Astrocyte of the hippocampus (primary cell): ENCODE results near the gene DDX1.
"Not testable (repeated sequence)": the region's sequence is repeated elsewhere in the genome, so short reads cannot be mapped to it uniquely, and the experiment has no call there.

ENCODE experiments used
- DNase-seq: peaks from one replicate; pipeline ENCODE4 v3.0.0; 2011; ENCODE audit warnings: low read depth, low spot score

DDX1 gene

DNA sequence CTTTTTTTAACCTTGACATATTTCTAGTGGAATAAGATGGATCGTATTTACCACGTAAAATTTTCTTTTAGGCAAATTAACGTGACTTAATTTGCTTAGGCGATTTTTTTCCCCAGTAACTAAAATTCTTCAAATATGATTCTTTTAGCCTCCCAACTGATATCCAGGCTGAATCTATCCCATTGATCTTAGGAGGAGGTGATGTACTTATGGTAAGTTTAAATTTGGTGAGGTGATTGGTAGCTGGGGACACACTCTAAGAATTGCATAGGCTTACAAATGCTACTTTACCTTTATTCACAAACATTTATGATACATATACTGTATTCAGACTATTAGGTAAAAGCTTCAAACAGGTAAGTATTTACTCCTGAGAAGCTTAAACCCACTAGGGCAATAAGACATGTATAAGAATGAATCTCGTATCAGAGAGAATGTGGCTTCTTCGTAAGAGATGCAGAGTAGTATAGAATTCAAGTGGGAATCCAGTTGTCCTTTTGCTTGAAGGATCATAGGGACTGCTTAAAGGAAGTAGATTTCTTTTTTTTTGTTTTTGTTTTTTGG is 3.8 kb downstream of the DDX1 start:
- no peak for DNase-seq

DNA sequence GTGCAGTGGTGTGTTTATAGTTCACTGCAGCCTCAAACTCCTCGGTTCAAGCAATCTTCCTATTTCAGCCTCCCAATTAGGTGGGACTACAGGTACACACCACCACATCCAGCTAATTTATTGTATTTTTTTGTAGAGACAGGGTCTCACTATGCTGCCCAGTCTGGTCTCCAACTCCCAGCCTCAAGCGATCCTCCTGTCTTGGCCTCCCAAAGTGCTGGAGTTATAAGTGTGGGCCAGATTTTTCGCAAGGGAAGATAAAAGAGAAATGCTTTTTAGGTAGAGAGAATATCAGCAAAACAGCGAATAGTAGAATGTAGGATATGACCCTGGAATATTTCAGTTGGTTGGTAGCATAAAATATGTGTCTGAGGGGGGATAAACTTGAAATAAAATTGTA is 4.3 kb downstream of the DDX1 start:
- no peak for DNase-seq

DNA sequence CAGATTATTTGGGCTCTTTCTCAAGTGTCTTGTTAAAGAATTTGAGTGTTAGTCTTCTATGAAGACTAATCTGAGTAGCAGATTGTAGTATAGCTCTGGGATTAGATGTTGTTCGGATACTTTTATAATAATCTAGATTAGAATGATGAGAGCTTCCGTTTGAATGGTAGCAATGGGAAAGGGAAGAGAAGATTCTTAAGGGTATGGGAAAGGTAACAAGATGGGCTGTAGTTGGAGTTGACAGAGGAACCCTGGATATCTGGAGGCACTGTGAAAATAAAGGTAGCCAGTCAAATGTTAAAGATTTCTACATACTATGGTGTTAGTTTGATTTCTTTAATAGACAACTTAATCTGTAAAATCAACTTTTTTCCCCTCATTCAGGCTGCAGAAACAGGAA is 4.7 kb downstream of the DDX1 start:
- no peak for DNase-seq

DNA sequence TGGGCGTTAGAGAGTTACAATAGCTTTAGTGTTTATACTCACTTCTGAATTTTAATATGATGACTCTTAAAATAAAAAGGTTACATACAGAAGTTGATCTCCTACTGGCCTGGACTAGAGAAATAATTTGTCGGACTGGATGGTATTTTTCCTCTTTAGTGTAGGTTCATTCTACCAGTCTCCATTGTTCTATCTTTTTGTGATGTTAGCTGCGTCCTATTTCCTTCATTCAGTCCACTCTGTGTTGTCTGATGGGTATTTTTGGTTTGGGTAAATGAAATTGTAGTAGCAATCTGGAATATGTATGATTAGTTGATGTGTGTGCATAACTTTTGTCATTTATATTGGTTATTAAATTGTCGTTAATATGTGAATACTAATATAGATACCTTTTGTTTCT is 5.3 kb downstream of the DDX1 start:
- DNase-seq, result no peak

DNA sequence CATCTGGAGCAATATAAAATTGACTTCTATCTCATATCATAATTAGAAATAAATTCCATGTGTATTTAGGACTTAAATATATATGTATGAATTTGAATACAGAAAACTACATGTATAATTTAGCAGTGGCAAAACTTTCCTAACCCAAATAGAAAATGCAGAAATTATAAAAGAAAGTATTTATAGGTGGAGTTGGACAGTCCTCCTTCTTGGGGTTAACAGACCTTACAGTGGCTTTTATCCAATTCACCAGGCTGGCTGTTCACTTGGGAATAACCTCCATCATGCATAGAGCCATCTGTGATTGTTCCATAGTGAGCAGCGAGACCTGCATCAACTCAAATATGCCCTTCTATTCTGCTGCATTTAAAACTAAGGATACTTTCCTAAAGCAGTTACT is 8.3 kb downstream of the DDX1 start:
- no peak for DNase-seq

DNA sequence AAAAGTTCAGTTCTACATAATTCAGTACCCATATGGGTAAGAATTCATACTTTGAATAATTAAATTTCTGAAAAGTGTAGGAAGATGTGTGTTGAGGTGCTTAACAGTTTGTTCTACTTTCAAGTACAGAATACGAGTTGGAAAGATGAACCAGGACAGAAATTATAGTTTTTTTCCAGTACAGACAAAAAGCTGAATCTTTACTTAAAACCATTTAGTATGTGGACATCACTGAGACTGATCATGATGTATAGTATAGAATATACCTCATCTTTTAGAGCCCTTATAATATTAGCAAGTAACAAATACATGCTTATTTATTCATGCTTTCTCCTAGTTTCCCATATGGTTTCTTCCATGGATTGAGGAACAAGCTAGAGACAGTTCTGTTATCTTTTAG is 10.0 kb downstream of the DDX1 start:
- DNase-seq, result no peak

DNA sequence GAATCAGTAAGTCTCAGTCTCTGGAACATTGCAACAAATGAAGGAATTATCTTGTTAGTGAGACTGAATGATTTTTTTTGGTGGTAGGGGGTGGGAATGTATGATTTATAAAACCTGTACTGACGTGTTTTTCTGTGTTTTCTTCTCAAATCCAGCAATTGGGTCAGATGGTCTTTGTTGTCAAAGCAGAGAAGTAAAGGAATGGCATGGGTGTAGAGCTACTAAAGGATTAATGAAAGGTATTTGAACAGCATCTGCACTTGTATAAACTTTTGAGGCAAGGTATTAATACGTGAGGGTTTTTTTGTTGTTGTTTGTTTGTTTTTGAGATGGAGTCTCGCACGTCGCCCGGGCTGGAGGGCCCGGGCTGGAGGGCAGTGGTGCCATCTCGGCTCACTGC is 10.7 kb downstream of the DDX1 start:
- DNase-seq, result no peak

DNA sequence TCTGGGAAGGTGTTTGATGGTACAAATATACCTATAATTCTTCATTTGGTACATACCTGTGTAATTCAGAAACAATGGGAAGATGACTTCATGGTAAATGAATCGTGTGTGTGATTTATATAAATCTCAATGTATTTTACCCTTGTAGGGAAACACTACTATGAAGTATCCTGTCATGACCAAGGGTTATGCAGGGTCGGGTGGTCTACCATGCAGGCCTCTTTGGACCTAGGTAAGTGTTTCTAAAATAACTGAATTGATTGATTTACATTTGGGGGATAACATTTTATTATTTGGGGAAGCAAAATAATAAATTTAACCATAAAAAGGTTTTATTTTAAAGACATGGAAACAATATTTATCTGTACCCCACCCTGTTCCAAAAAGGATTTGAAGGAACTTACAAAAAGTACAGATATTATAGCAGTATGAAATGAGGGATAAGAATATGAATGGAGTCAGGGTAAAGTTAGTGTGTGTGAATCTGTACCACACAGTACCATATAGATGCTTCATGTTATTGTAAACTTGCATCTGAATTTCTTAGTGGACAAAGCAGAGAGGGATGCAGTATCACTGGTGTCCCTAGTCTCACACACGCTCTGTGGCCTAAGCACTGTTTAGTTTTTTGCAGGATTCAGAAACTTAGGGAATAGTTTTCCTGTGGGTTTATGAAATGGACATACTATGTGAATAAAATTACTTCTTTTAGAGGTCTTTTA is 11.5 kb downstream of the DDX1 start:
- no peak for DNase-seq

DNA sequence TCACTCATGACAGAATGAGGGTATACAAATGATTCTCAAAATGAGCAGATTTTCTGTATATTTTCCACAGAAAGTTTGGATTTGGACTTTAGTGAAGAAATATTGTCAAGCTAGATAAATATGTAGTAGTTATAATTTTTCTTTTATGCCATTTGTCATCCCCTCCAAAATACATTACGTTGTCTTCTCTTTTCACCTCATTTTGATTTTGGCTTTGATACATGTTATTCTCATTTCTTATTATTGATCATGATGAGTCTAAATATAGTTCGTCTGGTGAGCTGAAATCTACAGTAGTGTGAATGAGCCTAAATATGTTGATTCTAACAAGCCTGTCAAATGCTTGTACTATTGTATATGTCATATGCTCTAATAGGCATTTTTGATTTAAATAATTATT is 12.3 kb downstream of the DDX1 start:
- no peak for DNase-seq

DNA sequence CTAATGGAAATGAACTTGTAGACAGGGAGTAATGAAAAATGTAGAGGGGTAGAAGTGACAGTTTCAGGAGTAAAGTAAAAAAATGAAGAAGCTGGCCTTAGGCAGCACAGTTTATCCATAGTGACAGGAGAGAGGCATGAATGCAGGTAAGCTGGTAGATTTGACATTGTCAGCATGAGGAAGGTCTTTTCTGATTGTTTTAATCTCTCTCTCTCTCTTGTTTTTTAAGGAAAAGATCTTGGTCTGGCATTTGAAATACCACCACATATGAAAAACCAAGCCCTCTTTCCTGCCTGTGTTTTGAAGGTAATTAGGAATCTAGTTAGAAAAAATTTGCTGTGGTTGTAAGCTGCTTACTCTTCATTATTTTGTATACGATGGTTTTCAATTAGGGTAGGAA is 14.1 kb downstream of the DDX1 start:
- DNase-seq, result no peak

DNA sequence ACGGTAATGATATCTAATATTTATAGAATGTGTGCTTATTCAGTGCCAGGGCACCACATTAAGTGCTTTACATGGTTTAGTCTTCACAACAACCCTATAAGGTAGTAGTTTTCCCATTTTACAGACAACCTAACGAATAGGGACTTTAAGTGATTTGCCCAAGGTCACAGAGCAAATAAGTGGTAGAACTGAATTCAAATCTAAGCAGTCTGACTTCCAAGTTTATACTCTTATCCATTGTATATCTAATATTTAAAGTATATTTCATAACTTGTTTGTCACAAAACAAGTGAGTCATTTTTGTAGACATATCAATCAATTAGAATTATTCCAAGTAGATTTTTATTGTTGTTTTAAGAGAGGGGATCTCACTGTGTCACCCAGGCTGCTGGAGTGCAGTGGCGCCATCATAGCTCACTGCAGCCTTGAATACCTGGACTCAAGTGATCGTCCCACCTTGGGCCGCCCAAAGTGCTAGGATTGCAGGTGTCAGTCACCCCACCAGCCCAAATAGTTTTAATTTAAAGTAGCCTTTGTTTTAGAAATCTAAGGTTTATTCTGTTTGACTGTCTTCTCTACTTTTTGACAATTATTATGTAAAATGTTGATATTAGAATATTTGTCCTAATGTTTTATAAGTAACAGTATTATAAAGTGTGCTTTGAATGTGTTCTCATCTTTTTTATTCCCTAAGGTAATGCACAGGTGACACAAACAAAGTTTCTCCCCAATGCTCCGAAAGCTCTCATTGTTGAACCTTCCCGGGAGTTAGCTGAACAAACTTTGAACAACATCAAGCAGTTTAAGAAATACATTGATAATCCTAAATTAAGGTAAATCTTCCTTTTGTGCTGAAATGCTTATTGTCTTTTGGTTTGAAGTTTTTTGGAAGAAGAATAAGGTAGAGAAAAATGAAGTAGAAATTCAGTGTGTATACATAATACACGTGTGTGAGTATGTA is 15.1 kb downstream of the DDX1 start:
- DNase-seq, result no peak

DNA sequence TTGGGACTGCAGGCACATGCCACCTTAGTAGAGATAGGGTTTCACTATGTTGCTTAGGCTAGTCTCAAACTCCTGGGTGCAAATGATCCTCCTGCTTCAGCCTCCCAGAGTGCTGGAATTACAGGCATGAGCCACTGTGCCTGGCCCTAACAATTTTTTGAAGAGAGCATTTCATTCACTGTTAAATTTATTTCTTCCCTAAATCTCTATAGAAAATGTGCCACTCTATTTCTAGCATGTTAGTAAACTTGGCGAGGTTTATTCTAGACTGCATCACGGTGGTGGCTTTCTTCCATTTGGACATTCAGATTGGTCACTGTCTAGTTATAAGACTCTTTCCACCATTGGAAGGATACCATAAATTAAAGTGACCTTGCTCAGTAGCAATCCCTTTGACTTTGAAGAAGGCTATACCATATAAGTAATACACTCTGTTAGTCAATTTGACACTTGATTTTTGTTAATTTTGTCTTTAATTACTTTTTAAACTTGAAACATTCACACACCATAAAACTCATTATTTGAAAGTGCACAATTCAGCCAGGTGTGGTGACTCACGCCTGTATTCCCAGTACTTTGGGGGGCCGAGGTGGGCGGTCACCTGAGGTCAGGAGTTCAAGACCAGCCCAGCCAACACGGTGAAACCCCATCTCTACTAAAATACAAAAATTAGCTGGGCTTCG is 16.2 kb downstream of the DDX1 start:
- DNase-seq, result no peak

DNA sequence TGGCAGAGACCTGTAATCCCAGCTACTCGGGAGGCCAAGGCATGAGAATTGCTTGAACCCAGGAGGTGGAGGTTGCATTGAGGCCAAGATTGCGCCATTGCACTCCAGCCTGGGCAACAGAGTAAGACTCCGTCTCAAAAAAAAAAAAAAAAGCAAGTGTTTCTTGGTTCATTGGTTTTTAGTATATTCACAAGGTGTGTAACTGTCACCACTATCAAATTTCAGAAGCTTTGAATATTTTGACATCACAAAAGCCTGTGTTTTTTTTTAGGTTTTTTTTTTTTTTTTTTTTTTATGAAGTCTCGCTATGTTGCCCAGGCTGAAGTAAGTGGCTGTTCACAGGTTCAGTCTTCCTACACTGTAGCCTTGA is 16.7 kb downstream of the DDX1 start:
- DNase-seq, result no peak

DNA sequence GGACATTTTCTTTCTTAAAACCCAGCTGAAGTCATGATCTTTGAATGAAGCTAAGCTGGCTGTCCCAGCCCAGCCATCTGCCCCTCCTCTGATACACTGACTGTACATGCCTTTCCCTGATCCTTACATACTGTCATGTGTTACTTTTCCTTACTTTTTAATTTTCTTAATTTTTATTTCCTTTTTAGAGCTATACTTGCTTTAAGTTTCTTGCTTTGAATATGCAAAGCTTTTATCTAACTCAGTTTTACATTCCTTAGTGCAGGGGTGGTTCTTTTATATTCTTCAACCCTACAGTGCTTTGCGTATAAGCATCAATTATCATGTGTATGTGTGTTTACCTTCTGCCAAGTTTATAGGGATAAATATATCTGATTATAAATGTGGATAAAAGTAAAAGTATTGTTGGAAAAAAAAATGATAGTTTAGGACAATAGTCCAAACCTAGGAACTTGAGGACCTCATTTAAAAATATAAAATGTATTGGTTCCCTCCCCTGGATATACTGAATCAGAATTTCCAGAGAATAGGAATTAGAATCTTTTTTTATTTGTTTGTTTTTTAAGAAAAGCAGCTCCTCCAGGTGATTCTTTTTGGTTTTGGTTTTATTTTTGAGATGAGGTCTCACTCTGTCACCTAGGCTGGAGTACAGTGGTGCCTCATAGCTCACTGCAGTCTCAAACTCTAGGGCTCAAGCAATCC is 17.8 kb downstream of the DDX1 start:
- DNase-seq, result no peak

DNA sequence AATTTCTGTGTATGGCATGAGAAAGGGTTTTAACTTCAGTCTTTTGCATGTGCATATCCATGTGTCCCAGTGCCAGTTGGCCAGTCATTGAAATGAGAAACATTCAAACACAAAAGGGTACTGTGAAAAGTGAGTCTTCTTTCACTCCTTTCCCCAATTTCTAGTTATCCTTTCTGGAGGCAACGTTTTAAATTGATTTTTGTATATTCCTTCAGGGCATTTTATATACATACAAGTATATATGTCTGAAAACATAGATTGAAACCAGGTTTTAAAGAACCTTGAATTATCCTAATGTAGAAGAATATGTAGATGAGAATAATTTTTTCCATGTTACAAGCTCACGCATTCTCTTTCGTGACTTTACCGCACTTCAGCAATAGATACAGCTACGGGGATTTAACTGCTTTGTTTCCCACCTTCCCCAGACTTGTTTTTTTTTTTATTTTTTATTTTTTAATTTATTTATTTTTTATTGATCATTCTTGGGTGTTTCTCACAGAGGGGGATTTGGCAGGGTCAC is 18.8 kb downstream of the DDX1 start:
- DNase-seq, result no peak

DNA sequence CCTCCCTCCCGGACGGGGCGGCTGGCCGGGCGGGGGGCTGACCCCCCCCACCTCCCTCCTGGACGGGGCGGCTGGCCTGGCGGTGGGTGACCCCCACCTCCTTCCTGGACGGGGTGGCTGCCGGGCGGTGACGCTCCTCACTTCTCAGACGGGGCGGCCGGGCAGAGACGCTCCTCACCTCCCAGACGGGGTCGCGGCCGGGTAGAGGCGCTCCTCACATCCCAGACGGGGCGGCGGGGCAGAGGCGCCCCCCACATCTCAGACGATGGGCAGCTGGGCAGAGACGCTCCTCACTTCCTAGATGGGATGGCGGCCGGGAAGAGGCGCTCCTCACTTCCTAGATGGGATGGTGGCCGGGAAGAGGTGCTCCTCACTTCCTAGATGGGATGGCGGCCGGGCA is 20.4 kb downstream of the DDX1 start:
- DNase-seq, result not testable (repeated sequence)

DNA sequence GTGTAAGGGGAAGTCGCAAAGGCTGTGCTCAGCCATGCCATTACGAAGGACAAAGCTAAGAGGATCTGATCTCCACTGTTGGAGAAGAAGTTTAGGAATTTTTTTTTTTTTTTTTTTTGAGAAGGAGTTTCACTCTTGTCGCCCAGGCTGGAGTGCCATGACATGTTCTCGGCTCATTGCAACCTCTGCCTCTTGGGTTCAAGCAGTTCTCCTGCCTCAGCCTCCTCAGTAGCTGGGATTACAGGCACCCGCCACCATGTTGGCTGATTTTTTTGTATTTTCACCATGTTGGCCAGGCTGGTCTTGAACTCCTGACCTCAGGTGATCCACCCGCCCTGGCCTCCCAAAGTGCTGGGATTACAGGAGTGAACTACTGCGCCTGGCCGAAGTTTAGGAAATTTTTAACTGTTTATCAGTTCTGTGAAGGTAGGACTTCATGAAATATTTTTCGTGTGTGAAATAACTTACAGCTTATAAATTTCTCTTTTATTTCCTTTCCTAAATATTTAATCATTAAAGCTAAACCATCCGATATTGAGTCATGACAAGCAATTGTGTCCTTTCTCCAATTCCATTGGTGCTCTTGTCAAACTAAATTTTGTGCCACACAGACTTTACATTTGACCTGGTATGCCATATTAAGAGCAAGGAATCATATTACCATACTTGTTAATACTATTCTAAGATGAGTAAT is 22.2 kb downstream of the DDX1 start:
- no peak for DNase-seq

DNA sequence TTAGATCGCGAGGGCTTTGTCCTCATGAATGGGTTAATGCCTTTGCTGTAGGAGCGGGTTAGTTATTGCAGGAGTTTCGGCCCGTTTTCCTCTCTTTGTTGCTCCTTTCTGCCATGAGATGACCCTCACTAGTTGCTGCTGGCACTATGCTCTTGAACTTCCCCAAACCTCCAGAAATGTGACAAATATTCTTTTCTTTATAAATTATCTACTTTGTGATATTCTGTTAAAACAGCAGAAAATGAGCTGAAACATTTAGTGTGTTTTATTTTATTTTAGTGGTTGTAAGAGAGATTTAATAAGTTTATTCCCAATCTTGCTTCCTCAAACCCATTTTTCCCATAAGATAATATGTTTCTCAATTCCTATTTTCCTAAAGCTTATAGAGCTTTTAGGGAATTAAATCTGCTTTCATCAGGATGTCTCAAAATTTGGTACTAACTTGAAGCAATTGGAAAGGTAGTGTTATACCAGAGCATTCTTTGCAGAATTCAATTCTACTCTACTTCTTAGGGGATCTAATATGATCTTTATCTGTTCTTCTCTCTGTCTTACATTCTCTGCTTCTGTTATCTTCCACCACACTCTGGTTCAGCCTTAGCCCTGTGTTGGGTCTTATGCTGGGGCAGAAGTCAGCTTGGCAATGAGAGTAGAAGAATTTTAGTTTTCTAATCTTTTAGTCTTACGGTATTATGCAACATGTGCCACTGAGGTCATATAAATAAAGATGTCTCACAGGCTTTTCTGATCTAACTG is 23.1 kb downstream of the DDX1 start:
- DNase-seq, result no peak

DNA sequence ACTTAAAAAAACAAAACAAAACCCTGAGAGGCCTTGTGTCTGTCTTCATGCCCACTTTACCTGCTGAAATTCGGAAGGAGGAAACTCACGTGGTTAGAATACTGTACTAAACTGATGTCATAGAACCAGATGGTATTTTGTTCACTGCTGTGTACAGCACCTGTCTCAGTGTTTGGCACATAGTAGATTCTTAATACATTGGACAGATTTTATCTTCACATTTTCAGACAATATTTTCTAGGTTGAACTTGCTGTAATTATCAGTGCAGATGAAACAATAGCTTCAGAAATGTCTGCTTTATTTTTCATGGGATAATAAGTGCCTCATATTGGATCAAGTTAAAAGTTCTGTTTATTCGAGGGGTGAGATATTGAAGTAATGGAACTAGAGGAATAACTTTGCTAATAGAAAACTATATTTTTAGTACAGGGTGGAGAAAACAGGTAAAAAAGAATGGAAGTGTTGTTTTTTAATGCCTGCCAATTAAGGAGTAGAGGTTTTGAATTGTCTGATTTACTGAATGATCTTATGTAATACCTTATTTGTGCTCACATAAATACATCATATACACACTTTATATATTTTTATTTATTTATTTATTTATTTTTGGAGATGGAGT is 23.7 kb downstream of the DDX1 start:
- no peak for DNase-seq

DNA sequence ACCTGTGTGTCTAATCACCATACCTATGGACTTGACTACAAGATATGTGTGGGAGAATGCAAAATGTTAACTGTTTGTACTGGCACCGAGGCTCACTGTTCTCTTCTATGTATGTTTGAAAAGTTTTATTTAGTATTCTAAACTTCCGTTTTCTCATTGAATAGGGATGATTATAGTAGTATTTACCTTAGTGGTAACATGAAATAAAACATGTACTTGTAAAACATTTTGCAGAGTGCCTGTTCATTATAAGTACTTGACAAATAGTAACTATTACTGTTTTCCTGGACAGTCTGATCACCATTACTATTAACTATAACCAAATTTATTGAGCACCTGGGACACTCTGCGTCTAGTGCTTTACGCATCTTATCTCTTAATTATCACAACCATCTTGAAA is 24.8 kb downstream of the DDX1 start:
- no peak for DNase-seq
